ENCODE measurements around the gene SELENOK.

SELENOK gene

DNA sequence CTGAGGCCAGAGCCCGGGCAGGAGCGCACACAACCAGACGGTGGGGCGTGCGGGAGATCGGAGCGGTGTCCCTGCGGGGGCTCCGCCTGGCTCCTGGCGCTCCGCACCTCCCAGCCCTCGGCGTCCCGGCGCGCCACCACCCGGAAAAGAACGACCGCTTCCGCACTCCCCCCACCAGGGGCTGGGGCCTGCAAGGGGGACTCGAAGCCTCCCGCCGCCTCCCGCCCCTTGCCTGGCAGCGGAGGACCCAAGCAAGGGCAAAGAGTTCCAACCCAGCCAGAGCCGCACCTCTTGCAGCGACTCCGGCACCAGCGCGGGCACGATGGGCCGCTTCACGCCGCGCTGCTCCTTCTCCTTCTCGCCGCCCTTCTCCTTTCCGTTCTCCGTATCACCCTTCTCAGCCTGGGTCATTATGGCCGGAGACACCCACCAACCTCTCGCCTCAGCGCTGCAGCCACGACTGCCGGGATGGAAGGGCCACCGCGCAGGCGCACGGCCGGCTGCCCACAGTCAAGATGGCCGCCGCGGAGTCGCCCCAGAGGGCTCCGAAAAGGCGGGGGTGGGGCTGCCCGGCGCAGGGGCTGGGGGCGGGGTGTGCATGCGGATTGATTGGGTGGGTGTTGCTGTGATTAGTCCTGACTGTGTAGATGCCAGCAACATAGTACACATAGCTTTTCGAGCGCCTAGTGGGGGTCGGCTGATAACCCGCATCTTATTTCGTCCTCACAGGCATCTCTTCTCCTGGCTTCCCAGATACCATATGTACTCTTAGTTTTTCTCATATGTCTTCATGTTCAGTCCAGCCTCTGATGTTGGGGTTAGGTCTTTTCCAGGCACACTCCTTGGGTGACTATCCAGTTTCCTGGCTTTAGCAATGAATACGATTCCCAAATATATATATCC is 9.7 kb downstream of the SELENOK start, which contains the start of gene ACTR8:
TSS of gene ACTR8 (minus strand) at position 462 of the 903 bp plus-strand sequence. CDS start at position 411, 51 bp downstream.
- peak; percentile 80 for DNase-seq

GRCh38 chr3:53880396-53881345 is 11.0 kb downstream of the SELENOK start:
- no peak for DNase-seq

DNA sequence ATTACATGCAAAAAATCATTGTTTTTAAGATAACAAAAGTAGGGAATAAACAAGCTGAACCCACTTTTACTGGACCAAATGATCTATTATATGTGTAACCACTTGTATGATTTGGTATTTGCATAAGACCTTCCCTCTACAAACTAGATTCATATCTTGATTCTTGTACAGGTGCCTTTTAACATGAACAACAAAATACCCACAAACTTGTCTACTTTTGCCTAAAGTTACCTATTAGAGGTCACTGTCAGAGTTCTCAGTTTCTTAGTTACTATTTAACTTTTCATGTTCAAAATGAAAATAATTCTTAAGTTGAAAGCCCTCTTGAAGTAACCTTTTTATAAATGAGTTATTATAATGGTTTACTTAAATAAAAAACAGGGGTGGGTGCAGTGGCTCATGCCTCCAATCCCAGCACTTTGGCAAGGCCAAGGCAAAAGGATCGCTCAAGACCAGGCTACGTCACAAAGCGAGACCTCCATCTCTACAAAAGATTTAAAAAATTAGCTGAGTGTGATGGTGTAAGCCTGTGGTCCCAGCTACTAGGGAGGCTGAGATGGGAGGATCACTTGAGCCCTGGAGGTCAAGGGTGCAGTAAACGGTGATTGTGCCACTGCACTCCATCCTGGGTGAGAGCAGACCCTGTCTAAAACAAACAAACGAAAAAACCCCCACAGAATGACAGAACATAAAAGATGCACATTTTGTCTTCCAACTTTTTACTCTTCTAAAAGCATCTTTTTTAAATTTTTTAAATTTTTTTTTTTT is 25.7 kb downstream of the SELENOK start:
- DNase-seq: no peak

- no peak for DNase-seq
Observed at GRCh38 chr3:53863145-53863544, 28.5 kb downstream of the SELENOK start.

DNA sequence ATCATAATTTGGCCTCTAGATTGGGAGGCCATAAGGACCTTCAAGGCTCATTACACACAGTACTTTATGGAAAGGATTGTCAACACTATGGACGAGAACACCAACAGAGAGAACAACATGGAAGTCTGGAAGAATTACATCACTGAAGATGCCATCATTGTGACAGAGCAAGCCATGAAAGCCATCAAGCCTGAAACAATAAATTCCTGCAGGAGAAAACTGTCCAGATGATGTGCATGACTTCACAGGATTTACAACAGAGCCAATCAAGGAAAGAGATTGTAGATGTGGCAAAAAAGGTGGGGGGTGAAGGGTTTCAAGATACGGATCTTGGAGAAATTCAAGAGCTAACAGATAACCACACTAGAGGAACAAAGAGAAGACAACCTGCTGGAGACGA is 29.4 kb downstream of the SELENOK start:
- DNase-seq: no peak

DNA sequence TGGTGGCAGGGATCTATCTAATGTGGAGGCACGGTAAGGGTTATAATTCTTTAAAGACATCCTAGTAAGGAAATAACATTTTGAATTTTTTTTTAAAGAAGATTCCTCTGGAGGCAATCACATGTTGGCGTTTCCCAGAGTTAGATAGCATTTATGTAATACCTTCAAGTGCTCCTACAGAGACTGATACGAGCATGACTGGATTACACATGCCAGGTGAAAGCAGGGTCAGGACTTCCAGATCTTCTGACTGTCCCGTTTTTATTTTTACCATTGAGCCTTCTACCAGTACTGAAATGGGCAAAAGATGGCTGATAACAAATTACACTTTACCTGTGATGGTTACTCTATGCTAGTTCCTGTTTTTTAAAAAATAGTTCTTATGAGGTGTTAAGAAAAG is 31.5 kb downstream of the SELENOK start:
- DNase-seq: no peak

DNA sequence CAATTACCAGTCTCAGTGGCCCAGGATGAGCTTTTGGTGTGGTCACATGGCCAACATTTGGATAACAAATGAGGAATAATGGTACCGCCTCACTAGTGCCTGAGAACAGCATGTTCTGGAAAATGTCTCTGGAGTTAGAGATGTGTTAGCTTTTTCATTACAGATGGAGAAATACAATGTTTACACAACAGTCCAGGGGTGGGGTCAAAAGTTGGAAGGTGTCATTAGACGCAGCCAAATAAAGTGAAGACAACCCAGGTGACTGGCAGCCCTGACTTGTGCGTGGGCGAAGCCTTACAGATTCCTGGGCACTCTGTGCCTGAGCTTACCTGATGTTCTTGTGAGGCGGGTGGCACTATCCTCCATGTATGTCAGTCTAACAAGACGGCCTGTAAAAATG is 32.5 kb downstream of the SELENOK start:
- no peak for DNase-seq

- DNase-seq: no peak
Observed at GRCh38 chr3:53858096-53858741, 33.4 kb downstream of the SELENOK start.

- no peak for DNase-seq
Observed at GRCh38 chr3:53856964-53857363, 34.7 kb downstream of the SELENOK start.

- DNase-seq: no peak
Observed at GRCh38 chr3:53850895-53851294, 40.8 kb downstream of the SELENOK start.

DNA sequence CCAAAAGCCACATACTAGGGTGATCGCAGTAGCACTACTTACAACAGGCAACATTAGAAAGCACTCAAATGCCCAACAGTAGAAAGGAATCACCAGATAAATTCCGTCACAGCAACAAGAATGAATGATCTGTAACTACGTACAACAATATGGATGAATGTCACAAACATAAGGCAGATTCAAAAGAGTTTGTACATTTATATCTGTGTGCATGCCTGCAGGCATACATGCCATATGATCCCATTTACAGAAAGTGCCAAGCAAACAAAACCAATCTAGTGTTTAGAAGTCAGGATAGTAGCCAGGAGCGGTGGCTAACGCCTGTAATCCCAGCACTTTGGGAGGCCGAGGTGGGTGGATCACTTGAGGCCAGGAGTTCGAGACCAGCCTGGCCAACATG is 41.7 kb downstream of the SELENOK start:
- DNase-seq: no peak

GRCh38 chr3:53846851-53847155 is 44.9 kb downstream of the SELENOK start:
- DNase-seq: no peak

DNA sequence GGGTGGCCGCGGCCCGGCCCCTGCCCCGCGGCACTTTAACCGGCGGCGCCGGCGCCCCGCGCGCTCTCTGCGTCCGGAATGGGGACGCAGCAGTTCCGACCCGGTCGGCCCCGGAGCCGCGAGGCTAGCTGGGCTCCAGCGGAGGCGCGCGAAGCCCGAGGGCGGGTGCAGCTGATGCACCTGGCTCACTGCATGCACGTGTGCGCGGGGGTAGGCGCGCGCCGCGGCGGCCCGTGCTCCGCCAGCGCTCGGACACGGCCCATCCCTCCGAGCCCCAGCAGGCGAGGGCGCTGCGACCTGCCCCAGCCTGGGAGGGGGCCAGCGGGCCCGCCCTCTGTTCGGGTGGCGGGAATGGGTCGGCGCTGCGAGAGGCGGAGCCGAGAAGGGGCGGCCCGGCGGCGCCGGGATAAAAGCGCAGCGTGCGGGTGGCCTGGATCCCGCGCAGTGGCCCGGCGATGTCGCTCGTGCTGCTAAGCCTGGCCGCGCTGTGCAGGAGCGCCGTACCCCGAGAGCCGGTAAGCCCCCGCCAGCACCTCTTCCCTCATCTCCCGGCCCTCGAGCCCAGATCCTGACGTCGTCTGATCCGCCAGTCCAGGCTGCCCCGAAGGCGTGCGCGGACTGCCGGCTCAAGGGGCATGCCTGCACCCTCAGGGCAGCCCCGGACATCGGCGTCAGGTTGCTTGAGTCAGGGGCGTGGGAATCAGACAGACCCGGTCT is 45.4 kb downstream of the SELENOK start, which contains the start of the genes CHDH and IL17RB:
TSS of gene CHDH (minus strand) at position 286 of the 717 bp plus-strand sequence. CDS start 22,411 bp downstream, outside the sequence.
TSS of gene IL17RB (plus strand) at position 435 of the 717 bp plus-strand sequence. CDS start at position 456, 21 bp downstream.
- DNase-seq: peak; percentile 67

GRCh38 chr3:53845881-53846133 is 45.9 kb downstream of the SELENOK start:
- DNase-seq: no peak

DNA sequence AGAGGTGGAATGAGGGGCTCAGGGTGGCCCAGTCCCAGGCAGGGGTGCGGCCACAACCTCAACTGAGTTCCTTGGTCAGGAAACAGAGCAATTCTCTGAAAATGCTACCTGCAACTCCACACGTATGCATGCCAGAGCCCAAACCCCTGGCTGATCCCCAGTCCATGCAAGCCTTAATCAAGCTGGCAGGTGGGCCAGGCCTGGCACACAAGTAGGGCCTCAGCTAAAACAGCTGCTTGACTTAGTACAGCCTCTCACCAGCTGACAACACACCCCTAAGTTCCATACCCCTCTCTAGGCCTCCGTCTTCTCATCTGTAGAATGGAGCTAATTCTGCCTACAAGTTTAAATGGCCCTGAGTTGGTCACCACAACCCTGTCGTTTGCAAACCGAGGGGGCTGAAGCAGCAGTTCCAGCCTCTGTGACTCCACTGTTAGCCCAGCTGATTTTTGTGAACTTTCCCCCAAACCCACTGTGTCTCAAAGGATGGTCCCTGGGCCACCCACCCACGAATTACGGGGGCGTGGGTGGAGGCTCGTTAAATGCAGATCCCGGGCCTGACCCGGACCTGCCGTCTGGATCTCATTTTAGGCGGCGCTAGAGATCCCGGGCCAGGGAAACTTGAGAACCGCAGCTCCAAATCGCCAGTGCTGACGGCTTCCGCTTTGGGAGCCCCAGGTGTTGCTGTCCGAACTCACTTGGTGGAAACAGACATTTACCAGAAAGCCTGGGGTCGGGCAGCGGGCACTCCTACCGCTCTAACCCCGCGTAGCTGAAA is 46.4 kb downstream of the SELENOK start:
- peak; percentile 17 for DNase-seq

GRCh38 chr3:53844262-53845102 is 47.2 kb downstream of the SELENOK start:
- no peak for DNase-seq

DNA sequence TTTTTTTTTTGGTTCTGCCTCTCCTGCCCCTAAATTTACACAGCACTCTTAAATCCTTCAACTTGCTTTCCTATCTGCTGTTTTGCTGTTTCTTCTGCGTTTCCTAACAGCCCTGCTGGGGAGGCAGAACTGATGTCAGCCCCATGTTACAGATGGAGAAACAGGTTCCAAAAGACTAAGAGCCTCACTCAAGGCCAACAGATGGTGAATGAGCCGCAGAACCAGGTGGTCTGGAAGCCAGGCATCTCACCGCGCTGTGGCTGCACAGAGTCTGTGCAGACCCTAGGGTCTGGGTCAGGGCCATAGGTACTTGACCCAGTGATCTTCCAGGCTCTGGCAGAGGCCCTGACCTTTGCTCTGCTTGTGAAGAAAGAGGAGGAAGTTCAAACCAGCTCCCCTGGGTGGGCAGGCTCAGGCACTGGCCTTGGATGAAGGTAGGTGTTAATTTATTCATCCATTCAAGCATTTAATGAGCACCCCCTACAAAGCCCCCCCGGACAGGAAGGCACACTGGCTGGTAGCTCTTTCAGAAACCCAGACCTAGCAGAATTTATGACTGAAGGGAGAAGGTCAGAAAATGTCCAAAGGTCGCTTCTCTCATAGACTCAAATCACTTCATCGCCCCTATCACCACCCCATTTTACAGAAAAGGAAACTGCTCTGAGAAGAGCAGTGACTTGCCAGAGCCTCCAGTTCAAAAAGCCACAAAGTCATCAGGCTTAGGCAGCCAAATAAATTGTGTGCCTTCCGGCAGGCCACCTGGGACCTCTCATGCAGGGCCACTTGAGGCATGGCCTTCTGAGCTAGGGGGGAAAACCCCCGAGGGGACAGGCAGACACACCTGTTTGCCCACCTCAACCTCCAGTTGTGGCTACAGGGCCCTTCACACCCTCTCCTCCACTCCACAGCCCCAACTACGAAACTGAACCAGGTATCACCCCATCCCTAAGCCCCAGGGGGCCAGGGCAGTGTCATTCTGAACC is 48.2 kb downstream of the SELENOK start:
- no peak for DNase-seq

GRCh38 chr3:53842436-53843194 is 49.0 kb downstream of the SELENOK start:
- peak; percentile 44 for DNase-seq

Measured in NCI-H345 (cell line).